Measurements from ENCODE around the gene TAPBP.

- TF ChIP-seq POLR2A (IDR thresholded peaks at IDR 0.05), result no peak
- no peak for TF ChIP-seq CTCF (IDR thresholded peaks at IDR 0.05)
Measured at GRCh38 chr6:33252759-33253158, 61.1 kb downstream of the TAPBP start.

Data from testis (tissue), 2 donors.